Fibroblast of pulmonary artery (primary cell): ENCODE data around the gene LRGUK.
"Not testable (repeated sequence)": the region's sequence is repeated elsewhere in the genome, so short reads cannot be mapped to it uniquely, and the experiment has no call there.

Experiments
- DNase-seq: peaks from one replicate; pipeline ENCODE4 v3.0.0-alpha.2; 2010; ENCODE audit warnings: low read depth
- H3K4me3 ChIP-seq: replicated peaks from 2 replicates; pipeline ENCODE4 v1.5.1; 2011; ENCODE audit warnings: low read depth, mild to moderate bottlenecking, control low read depth, low read length, moderate library complexity
- CTCF ChIP-seq: IDR thresholded peaks from 2 replicates; pipeline ENCODE4 v1.5.1; 2011; ENCODE audit warnings: mild to moderate bottlenecking, control low read depth, low read length, inconsistent platforms; ENCODE audit errors: missing control alignments

Gene LRGUK

GRCh38 chr7:134126966-134127848 is at the start of gene LRGUK:
LRGUK (plus strand) TSS chr7:134127340; CDS start chr7:134127368, 28 bp downstream.
- H3K4me3 ChIP-seq = peak within 1 kb of the TSS; percentile 83
- DNase-seq = peak; percentile 78
- no peak for TF ChIP-seq CTCF

- DNase-seq = peak; percentile 9
Observed at GRCh38 chr7:134077560-134077959, 49.6 kb upstream of the LRGUK start.

GRCh38 chr7:134078991-134079390 is 48.1 kb upstream of the LRGUK start:
- DNase-seq = no peak
- H3K4me3 ChIP-seq = no peak overlapping the region
- TF ChIP-seq CTCF = no peak

More at GRCh38 chr7:134077560-134077959, 49.6 kb upstream of the LRGUK start:
- not testable (repeated sequence) for H3K4me3 ChIP-seq

GRCh38 chr7:134081695-134082094 is 45.4 kb upstream of the LRGUK start:
- DNase-seq = no peak
- no peak overlapping the region for H3K4me3 ChIP-seq
- no peak for TF ChIP-seq CTCF

- no peak for TF ChIP-seq CTCF
- no peak for DNase-seq
- no peak overlapping the region for H3K4me3 ChIP-seq
Observed at GRCh38 chr7:134083766-134084487, 43.2 kb upstream of the LRGUK start.

- H3K4me3 ChIP-seq = no peak overlapping the region
- no peak for DNase-seq
- TF ChIP-seq CTCF = no peak
Observed at GRCh38 chr7:134084488-134085144, 42.5 kb upstream of the LRGUK start.

- no peak for TF ChIP-seq CTCF
- no peak overlapping the region for H3K4me3 ChIP-seq
- DNase-seq = no peak
Observed at GRCh38 chr7:134085311-134085710, 41.8 kb upstream of the LRGUK start.
